Measurements from ENCODE around the gene HIBADH. TPM values are rescaled to one million over a fixed set of nuclear protein-coding genes. Genes with fewer than 3 reads are reported as not detected.

HIBADH gene
- total RNA-seq, 1 experiment from 2014 or later, result 23.2 TPM

DNA sequence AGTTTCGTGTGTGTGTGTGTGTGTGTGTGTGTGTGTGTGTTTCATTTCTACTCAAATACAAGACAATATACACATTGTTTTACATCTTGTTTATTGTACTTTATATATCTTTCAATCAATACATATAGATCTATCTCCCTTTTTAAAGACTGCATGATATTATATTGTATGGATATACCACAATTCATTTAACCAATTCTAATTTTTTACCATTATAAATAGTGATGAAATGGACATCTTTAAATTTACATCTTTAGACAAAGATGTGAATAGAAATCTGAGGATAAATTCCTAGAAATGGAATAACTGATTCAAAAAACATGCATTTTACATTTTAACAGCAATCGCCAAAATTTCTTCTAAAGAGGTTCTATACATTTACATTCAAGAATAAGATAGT lies 23.2 kb upstream of the HIBADH start:
- H2AK5ac ChIP-seq (ENCODE audit: insufficient read length, low read length), result no peak overlapping the region
- H4K5ac ChIP-seq (ENCODE audit: insufficient read length, low read depth, low read length), result no peak overlapping the region
- no peak overlapping the region for H2AFZ ChIP-seq (ENCODE audit: low read length)
- H3K4me2 ChIP-seq (ENCODE audit: insufficient read depth, insufficient read length, low read length), result no peak overlapping the region
- H3K23ac ChIP-seq (ENCODE audit: insufficient read length, low read depth, low read length), result no peak overlapping the region
- no peaks in the 10 kb centered on the region for H3K9me3 ChIP-seq (ENCODE audit: control insufficient read depth, low read depth, low read length)
- Mint-ChIP-seq H3K9me3 (peaks cover 0 to 7% of the 10 kb centered on the region in 2 experiments; a peak in 2 of 5 replicates), H3K36me3 (ENCODE audit: insufficient read depth in 1 of 3, low read depth in 3 of 3) (peaks cover 0 to 5% (median 0%) of the 10 kb centered on the region in 3 experiments; a peak in 1 of 7 replicates), H3K4me1 (peaks cover 7 to 8% of the 10 kb centered on the region in 2 experiments), H3K4me3 (no peak overlapping the region), H3K27me3 (ENCODE audit: low read depth) (no peaks in the 10 kb centered on the region), H3K27ac (no peak overlapping the region)
- no peak overlapping the region for H3K56ac ChIP-seq (ENCODE audit: insufficient read length, low read depth, low read length)
- WGBS (ENCODE audit: extremely low coverage, insufficient read length, low lambda C conversion rate), result no CpG with 5 or more reads among the region's 2 CpGs
- H4K91ac ChIP-seq (ENCODE audit: insufficient read length, low read depth, low read length), result no peak overlapping the region
- H3K9ac ChIP-seq (ENCODE audit: extremely low read depth, insufficient read length, low read length), result no peak overlapping the region
- no peak for TF ChIP-seq CTCF (conservative IDR thresholded peaks at IDR 0.05)
- H2BK15ac ChIP-seq (ENCODE audit: low read depth, low read length), result no peak overlapping the region
- no peaks in the 10 kb centered on the region for H3K27me3 ChIP-seq (ENCODE audit: insufficient read depth, low read length)
- no peak overlapping the region for H2BK20ac ChIP-seq (ENCODE audit: low read depth, low read length, poor library complexity, severe bottlenecking)
- H2BK5ac ChIP-seq (ENCODE audit: insufficient read length, low read length), result no peak overlapping the region
- no peak overlapping the region for H3K14ac ChIP-seq (ENCODE audit: insufficient read depth, low read length)
- no peak overlapping the region for H3K4ac ChIP-seq (ENCODE audit: low read depth, low read length)
- H3K23me2 ChIP-seq (ENCODE audit: insufficient read length, low read depth, low read length, poor library complexity, severe bottlenecking), result no peaks in the 10 kb centered on the region
- no peaks in the 10 kb centered on the region for H3K79me1 ChIP-seq (ENCODE audit: insufficient read depth, low read depth, low read length, poor library complexity, severe bottlenecking)
- DNase-seq, result no peak
- no peaks in the 10 kb centered on the region for H3K79me2 ChIP-seq (ENCODE audit: insufficient read depth, low read length)
- H3K18ac ChIP-seq (ENCODE audit: insufficient read length, low read depth, low read length), result no peak overlapping the region
- no peak overlapping the region for H3K27ac ChIP-seq (ENCODE audit: insufficient read length, low read depth, low read length)
- peaks cover 3% of the 10 kb centered on the region; the same call in 1 of the 2 replicates for H3K4me1 ChIP-seq (ENCODE audit: insufficient read depth, low read length)
- H4K20me1 ChIP-seq (ENCODE audit: control insufficient read depth, insufficient read depth, insufficient read length), result no peaks in the 10 kb centered on the region
- H3T11ph ChIP-seq (ENCODE audit: low read length), result no peak overlapping the region
- no peak overlapping the region for H2BK12ac ChIP-seq (ENCODE audit: insufficient read length, low read depth, low read length)
- no peak overlapping the region for H2BK120ac ChIP-seq (ENCODE audit: low read depth, low read length, poor library complexity, severe bottlenecking)
- H4K8ac ChIP-seq (replicated peaks; ENCODE audit: insufficient read length, low read depth, low read length), result no peak overlapping the region

Data from H9 (cell line).